ENCODE results near the gene GCNA.
A peak's percentile ranks its signal among the peaks of the same experiment; 100 is the strongest.
"Not testable (repeated sequence)": the region's sequence is repeated elsewhere in the genome, so short reads cannot be mapped to it uniquely, and the experiment has no call there.

Gene GCNA

DNA sequence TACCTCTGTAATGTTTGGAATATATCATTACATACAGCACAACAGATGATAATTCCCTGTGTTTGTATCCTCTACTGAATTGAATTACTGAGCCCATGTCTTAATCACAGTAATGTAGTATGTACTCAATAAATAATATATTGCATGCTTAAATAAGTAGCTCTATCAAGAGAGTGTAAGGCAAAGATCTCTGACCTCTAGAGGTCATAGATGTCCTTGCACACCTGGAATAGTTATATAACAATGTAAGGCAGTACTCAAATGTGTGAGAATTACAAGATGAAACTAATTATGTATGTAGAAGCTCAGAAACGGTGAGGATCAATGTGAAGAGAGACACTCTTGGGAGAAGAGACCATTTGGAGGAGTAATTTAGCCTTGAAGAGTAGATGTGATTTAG is 14.3 kb upstream of the GCNA start:
- DNase-seq (ENCODE audit: low spot score) = no peak
- TF ChIP-seq, protein P1, sequence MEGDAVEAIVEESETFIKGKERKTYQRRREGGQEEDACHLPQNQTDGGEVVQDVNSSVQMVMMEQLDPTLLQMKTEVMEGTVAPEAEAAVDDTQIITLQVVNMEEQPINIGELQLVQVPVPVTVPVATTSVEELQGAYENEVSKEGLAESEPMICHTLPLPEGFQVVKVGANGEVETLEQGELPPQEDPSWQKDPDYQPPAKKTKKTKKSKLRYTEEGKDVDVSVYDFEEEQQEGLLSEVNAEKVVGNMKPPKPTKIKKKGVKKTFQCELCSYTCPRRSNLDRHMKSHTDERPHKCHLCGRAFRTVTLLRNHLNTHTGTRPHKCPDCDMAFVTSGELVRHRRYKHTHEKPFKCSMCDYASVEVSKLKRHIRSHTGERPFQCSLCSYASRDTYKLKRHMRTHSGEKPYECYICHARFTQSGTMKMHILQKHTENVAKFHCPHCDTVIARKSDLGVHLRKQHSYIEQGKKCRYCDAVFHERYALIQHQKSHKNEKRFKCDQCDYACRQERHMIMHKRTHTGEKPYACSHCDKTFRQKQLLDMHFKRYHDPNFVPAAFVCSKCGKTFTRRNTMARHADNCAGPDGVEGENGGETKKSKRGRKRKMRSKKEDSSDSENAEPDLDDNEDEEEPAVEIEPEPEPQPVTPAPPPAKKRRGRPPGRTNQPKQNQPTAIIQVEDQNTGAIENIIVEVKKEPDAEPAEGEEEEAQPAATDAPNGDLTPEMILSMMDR (IDR thresholded peaks at IDR 0.05; ENCODE audit: extremely low read depth, missing control alignments) = no peak

DNA sequence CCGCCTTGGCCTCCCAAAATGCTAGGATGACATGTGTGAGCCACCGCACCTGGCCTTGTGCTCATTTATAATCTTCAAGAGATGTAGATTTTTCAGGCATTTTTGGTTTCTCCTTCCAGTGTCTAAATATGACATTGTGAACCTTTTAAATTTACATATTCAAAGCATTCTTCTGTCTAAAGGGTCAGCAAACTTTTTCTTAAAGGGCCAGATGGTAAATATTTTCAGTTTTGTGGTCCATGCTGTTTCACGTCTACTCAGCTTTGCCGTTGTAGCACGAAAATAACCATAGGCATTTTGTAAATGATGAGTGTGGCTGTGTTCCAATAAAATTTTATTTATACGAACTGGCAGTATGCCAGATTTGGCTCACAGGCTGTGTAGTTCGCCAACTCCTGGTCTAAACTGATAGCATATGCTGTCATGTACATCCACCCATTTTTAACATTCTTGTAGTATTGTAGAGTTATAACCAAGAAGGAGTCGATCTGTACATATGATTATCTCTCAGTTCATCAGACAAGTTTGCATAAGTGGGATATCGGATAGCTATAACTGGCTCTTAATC is 12.7 kb upstream of the GCNA start:
- DNase-seq (ENCODE audit: low spot score) = no peak
- TF ChIP-seq, protein P1 (IDR thresholded peaks at IDR 0.05; ENCODE audit: extremely low read depth, missing control alignments) = no peak

DNA sequence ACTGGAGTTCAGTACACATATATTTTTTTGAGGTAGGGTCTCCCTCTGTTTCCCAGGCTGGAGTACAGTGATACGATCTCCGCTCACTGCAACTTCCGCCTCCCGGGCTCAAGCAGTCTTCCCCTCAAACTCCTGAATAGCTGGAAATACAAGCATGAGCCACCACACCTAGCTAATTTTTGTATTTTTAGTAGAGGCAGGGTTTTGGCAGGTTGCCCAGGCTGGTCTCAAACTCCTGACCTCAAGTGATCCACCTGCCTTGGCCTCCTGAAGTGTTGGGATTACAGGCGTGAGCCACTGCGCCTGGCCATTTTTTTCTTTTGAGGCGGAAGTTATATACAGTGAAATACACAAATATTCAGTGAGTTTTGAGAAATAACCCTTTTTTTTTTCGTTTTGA is 6.8 kb upstream of the GCNA start:
- DNase-seq (ENCODE audit: low spot score) = not testable (repeated sequence)

DNA sequence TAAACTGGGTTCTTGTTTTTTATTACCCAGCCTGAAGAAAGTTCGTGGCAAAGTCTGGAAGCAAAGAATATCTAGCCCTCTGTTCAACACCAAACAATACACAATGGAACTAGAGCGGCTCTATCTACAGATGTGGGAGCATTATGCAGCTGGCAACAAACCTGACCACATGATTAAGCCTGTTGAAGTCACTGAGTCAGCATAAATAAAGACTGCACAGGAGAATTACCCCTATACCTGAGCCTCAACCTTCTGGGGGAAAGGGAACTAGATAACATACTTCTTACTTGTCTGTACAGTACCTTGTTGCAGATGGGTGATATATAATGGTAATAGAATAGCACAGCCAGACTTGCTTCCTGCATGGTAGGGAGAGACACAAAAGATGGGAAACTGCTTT is 4.6 kb upstream of the GCNA start:
- no peak for DNase-seq (ENCODE audit: low spot score)
- TF ChIP-seq, protein P1 (IDR thresholded peaks at IDR 0.05; ENCODE audit: extremely low read depth, missing control alignments) = no peak

DNA sequence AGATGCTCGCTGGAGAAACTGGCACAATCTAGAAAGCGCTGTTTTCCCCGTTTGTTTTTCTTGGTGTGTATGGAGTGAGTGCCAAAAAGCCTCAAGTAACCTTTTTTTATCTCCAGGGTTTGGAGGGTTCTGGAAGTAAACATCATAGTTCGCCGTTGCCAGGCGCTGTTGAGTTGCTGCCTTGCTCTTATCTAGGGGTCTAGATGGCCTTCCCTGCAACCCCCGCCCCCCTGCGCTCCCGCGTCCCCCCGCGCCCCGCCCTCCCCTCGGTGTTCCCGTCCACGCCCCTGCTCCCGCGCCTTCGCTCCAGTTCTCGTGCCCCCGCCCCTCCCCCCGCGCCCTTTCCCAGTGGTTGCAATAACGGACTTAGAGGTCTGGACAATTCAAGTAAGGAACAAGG is 555 bp upstream of the GCNA start:
- DNase-seq (ENCODE audit: low spot score) = no peak
- TF ChIP-seq, protein P1 (IDR thresholded peaks at IDR 0.05; ENCODE audit: extremely low read depth, missing control alignments) = no peak

DNA sequence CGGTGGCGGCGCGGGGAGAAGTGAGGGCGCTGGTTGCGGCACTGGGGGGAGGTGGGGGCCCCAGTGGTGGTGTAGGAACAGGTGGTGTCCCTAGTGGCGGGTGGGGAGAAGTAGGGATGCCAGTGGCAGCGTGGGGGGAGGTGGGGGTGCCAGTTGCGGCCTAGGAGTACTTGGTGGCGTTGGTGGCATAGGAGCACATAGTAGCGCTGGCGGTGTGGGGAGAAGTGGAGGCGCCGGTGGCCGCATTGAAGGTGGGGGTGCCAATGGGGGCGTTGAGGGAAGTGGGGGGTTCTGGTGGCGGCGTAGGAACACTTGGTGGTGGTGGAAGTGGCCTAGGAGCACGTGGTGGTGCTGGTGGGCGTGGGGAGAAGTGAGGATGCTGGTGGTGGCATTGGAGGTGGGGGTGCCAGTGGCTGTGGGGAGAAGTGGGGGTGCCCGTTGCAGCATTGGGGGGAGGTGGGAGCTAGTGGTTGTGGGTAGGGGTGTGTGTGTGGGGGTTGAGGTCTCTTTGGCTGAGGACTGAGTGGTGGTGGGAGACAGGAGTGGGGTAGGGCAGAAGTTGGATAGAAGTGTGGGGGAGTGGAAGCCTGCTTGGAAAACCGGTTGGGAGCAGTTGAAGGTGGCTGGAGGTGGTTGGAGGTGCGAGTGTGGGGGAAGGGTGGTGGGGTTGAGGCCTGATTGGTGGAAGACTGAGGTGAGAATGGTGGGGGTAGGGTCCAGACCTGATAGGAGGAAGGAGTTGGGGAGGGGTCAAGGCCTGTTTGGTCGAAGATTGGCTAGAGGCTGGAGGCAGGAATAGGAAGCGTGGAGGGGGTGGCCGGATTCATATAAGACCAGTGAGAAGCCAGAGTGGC is 1.1 kb downstream of the GCNA start:
- DNase-seq (ENCODE audit: low spot score) = peak; percentile 5
- TF ChIP-seq, protein P1 (IDR thresholded peaks at IDR 0.05; ENCODE audit: extremely low read depth, missing control alignments) = no peak

DNA sequence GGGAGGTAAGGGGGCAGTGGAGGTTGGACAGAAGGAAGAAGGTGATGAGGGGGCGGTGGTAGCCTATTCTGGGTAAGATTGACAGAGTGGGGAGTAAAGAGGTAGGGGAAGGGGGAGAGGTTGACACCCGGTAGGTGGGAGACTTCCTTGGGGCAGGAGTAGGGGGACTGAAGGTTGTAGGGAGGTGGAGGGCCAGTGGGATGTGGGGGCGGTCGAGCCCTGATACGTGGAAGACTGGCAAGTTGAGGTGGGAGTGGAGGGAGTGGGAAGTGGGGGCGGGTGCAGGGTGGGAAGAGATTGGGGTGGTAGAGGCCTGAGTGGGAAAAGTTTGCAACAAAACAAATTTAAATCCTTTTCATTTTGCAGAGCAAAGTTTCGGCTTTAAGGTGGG is 1.7 kb downstream of the GCNA start:
- TF ChIP-seq, protein P1 (IDR thresholded peaks at IDR 0.05; ENCODE audit: extremely low read depth, missing control alignments) = no peak
- DNase-seq (ENCODE audit: low spot score) = no peak

DNA sequence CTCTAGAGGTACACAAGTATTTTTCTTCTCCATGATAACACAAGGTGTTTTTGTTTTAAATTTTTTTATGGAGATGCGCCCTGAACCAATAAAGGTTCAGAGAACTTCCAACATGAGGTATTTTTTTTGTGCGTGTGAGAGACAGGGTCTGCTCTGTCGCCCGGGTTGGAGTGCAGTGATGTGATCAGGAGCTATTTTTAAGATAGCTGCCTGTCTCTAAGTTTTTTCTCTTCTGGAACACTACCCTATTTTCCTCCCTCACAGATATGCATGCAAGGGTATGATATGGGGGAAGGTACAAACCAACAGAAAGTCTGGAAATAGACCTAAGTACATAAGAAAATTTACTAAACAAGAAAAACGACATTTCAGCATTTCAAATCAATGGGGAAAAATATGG is 3.0 kb downstream of the GCNA start:
- TF ChIP-seq, protein P1 (IDR thresholded peaks at IDR 0.05; ENCODE audit: extremely low read depth, missing control alignments) = no peak
- no peak for DNase-seq (ENCODE audit: low spot score)
